CD4-positive, alpha-beta T cell treated with Interleukin-6 for 4 hours (primary cell): Measurements from ENCODE around the gene CIC.
A peak's percentile ranks its signal among the peaks of the same experiment; 100 is the strongest.

Source experiments
- DNase-seq: peaks from one replicate; pipeline ENCODE4 v3.0.0-alpha.2; 2020; ENCODE audit warnings: mixed read lengths

CIC gene

DNA sequence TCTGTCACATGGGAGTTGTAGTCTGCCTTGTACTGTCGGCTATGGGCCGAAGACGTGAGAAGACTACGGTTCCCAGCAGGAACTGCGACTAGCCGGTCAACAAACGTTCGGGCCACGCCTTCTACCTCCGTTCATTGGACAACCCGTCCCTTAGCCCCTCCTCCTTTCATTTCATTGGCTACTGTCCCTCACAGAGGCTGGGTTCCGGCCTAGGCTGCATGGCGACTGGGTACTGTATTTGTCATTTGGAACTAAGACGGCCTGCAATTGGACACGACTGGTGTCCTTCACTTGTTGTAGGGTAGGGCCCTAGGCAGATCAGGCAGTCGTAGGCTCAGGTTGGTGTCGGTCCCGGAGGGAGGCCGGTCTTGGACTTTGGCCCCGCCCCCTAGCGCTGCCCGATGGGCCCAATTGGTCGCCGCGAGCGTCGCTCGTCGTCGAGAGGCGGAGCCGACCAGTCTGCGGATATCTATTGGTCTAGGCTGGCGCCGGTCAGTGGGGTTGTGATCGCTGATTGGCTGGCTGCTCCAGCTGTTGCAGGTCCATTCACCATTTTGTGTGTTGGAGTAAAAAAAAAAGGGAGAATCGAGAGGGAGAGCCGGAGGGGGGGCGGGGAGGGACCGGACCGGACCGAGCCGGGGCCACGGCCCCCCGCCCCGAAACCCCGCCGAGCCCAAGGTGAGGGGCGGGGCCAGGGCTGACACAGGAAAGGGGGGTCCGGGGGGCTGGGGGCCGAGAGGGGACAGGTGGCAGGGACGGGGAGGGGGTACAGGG is at the start of gene CIC:
CIC (plus strand) TSS at position 549 of the 774 bp plus-strand sequence. CDS start 2,532 bp downstream, outside the sequence.
- peak; percentile 100 for DNase-seq

DNA sequence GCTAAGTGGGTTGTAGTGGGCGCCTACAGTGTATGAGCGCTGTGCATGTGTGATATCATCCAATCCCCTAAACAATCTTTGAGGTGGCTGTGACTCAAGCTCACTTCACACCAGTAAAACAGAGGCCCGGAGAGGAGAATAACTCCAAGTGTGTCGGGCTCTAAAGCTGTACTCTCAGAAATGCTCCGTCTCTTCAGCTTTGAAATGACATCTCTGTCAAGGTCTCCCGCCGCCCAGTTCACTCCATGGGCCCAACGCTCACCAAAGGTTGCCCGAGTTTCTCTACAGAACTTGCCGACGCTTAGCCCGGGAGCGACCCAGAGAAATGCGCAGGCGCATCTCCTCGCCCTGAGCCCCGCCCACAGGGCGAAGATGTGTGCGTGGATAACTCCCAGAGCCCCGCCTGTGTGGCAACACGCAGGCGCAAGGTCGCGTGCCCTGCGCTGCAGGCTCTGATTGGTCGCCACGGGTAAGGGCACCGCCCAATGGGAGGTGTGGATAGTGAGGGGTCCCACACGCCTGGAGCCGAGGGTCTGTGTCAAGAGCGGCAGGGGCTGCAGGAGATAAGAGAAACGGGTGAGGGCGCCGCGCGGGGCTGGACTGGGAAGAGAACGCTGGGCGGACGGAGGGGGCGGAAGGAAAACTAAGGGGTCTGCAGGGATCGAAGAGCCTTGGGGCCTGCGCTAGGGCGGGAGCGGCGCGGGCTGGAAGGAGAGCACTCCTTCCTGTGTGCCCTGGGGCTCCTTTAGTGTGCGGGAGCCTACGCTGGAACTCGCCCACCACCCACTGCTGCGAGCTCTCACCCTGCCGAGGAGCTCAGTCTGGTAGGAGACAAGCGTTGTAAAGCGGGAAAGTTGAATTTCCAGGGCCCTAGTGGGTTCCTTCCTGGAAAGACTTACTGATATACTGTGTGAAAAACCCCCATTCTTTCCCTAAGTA is 49.0 kb upstream of the CIC start, which contains the start of gene ZNF526:
ZNF526 (plus strand) TSS at position 501 of the 939 bp plus-strand sequence. CDS start 4,092 bp downstream, outside the sequence.
- DNase-seq, result peak; percentile 98

DNA sequence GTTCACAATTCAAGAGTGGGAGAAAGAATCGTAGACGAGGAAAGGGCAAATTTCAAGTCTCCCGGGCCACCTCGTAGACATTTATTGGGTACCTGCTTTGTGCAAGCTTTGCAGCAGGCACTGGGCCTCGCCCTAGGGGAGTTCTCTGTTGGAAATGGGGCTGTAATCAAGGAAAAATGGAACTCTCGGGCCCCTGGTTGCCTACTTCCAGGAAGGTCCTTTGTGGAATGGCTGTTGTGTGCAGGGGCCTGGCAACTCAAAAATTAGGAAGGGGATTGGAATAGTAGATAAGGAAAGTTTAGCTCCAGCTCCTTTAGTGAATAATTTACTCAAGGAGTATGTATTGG is 48.3 kb upstream of the CIC start:
- DNase-seq, result no peak

DNA sequence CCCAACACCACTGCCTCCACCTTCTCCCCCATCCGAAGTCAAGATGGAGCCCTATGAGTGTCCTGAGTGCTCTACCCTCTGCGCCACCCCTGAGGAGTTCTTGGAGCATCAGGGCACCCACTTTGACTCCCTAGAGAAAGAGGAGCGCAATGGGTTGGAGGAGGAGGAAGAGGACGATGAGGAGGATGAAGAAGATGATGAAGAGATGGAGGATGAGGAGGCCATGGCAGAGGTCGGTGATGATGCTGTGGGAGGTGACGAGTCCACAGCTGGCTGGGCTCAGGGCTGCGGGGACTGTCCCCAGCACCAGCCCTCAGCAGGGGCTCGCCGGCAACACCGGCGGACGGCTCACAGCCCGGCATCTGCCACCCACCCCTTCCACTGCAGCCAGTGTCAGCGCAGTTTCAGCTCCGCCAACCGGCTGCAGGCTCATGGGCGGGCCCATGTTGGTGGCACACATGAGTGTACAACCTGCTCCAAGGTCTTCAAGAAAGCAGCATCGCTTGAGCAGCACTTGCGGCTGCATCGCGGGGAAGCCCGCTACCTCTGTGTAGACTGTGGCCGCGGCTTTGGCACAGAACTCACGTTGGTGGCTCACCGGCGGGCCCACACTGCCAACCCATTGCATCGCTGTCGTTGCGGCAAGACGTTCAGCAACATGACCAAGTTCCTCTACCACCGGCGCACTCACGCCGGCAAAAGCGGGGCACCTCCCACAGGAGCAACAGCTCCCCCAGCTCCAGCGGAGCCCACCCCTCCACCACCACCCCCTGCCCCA is 43.9 kb upstream of the CIC start:
- DNase-seq, result no peak

DNA sequence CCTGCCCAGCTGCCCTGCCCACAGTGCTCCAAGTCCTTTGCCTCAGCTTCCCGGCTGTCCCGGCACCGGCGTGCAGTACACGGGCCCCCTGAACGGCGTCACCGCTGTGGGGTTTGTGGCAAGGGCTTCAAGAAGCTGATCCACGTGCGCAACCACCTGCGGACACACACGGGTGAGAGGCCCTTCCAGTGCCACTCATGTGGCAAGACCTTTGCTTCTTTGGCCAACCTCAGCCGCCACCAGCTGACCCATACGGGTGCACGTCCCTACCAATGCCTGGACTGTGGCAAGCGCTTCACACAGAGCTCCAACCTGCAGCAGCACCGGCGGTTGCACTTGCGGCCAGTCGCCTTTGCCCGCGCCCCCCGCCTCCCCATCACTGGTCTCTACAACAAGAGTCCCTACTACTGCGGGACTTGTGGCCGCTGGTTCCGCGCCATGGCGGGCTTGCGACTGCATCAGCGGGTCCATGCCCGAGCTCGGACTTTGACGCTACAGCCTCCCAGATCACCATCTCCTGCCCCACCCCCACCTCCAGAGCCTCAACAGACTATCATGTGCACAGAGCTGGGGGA is 43.2 kb upstream of the CIC start:
- no peak for DNase-seq

DNA sequence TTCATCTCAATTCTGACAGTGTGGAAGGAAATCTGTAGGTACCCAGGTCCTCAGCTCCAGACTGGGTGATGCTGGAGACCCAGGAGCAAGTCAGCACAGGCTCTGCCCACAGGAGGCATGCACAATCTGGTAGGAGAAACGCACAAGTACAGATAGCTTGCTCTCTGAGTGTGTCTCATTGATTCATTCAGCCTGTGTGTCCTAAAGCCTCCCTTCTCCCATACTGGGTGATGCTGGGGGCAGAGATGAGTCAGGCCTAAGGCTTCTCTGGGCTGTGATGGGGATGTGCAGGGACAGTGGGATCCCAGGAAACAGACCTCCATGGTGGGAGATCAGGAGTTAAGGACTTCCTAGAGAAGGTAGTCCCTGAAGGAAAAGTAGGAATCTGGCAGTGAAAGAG is 42.2 kb upstream of the CIC start:
- DNase-seq, result no peak

DNA sequence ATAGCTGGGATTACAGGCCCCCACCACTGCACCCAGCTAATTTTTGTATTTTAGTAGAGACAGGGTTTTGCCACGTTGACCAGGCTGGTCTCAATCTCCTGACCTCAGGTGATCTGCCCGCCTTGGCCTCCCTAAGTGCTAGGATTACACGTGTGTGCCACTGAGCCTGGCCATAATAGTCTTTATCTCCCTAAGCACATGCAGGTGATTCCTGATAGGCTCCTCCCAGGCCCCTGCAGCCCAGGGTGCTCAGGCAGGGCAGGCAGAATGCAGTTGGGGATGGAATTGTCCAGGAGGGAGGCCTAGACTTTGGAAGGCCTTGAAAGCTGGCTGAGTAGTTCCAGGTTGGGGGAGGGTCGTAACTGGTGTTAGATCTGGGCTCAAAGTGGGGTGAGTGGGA is 40.4 kb upstream of the CIC start:
- no peak for DNase-seq

DNA sequence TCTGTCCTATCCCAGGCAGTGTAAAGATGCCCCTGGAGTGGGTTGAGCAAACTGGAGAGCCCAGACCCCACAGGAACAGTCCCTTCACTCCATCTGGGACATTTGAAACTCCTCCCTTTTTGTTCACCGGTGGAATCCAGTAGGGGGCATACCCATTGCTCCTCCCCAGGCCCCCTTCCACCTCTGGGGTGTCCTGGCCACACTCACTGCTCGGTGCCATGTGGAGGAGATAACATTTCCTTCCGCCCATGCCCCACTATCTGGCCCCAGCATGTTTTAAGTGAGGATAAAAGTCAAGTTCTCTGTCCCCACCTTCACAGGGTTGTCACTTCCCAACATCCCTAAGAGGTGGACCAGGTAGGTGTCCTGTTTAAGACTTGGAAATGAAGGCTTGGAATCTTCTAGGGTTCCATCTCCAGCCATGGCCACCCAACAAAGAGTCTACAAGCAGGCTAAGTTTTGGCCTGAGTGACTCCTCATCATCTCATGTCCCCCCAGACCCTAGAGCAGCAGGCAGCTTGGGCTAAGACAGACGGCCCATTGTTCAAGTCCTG is 39.7 kb upstream of the CIC start:
- DNase-seq, result no peak

DNA sequence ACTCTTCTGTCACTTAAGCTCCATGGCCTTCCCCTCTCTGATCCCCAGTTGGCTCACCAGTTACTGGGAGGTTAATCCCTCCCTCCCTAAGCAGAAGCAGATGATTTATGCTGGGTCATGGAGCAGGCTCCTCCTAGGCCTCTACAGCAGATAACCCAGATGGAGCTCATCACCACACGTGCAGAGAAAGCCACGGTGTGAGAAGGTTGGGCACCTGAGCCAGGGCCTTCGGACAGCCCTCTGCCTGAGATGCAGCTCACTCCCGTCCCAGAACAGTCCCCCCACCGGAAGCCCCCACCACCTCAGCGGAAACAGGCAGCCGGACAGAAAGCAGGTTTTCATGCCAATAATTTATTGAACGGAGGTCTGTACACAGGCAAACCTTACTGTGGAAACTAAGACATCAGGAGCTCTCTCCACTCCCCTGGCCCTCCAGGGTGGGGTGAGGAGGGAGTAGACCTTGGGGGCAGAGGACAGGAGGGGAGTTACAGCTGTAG is 39.1 kb upstream of the CIC start:
- no peak for DNase-seq

DNA sequence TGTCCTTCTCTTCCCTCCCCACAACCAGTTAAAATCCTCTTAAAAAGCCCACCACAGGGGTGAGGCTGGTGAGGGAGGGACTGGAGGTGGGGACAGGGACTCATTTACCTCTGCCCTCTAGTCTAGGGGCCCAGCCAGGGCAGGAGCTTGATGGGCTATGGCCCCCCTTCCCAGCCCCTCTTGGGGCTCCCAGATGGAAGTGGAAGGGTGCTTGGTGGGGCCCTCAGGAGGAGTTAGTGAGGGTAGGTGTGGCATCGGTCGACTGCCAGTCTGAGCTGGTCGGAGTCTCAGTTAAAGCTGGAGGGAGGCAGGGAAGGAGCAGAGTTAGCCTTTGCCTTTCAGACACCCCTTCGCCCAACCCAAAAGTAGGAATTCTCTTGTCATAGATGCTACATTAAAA is 38.5 kb upstream of the CIC start:
- no peak for DNase-seq

DNA sequence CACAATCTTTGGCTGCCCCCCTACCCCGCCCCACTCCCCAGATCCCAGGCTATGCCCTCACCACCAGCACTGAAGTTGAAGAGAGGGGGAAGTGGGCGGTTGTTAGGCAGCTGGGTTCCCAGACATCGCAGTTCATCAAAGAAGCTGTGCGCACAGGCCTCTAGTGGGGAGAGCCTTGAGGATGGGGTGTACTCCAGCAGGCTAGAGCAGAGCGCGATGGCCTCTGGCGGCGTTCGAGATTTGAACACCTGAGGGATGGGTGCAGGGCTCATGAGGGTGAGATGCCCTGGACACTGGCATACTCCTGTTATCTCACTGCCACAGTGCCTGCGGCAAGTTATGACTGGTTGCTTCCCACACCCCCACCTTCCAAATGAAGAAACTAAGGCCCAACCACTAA is 36.6 kb upstream of the CIC start:
- DNase-seq, result no peak

DNA sequence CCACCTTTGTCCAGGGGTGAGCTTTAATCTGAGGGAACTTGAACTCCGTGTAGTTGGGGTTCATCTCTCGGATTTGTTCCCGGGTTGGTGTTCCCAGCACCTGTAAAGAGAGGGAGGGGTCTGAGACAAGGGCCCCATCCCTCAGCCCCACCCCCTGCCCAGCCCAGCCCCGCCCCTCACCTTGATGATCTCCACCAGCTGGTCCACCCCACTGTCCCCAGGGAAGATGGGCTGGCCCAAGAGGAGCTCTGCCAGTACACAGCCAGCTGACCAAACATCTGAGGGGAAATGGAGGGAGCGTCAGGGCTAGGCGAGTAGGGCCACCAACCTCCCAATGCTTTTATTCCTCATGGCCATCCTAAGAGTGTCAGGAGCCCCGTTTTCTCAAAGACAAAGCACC is 35.9 kb upstream of the CIC start:
- no peak for DNase-seq

DNA sequence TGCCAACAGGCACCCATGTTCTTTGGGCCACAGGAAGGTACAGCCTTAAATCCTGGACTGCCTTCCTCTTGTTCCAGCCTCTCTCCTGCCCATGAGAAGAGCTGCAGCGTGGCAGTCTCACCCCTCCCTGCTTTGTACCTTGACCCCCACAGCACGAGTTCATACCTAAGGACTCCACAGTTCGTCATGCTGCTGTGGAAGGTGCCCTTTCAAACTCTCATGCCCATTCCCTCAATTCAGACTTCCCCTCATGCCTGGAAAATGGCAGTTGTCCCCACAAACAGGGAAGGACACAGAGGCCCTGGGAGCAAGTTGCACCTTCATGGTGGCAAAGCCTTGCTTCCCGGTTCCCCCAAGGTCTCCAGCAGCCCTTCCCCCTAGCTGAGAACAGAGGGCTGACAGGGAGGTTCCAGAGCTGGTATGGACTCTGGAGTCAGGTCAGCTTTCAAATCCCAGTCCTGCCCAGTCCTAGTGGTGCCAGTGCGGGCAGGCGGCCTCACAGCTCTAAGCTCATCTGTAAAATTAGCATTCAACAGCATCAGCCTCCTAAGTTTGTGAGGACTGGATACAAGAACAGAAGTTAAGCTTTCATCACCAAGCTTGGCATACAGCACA is 35.3 kb upstream of the CIC start:
- DNase-seq, result no peak

DNA sequence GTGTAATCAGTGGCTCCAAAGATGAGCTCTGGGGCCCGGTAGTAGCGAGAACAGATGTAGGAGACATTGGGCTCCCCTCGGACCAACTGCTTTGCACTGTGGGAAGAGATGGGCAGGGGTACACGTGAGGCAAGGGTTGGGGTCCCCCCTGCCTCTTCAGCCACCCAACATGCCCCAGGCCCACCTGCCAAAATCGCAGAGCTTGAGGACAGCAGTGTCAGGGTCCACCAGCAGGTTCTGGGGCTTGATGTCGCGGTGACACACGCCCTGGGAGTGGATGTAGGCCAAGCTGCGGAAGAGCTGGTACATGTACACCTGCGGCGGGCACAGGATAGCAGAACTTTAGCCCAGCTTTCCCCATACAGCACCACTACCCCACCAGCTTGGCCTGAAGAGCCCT is 34.7 kb upstream of the CIC start:
- no peak for DNase-seq

DNA sequence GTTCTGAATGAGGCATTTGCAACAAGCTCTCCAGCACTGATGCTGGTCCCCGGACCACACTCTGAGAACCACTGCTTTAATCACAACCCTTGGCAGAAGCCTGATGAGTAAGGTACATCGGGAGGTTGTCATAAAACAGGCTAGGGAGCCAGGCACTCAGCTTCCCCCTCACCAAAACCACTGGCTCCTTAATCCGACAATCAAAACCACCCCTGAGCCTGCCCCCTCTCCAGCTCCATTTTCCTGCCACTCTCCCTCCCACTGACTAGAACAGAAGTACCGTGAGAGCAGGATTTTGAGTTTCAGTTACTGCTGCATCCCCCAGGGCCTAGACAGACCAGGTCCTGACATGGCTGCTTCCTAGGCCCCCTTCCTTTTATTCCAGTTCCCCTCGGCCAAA is 33.9 kb upstream of the CIC start:
- DNase-seq, result no peak

DNA sequence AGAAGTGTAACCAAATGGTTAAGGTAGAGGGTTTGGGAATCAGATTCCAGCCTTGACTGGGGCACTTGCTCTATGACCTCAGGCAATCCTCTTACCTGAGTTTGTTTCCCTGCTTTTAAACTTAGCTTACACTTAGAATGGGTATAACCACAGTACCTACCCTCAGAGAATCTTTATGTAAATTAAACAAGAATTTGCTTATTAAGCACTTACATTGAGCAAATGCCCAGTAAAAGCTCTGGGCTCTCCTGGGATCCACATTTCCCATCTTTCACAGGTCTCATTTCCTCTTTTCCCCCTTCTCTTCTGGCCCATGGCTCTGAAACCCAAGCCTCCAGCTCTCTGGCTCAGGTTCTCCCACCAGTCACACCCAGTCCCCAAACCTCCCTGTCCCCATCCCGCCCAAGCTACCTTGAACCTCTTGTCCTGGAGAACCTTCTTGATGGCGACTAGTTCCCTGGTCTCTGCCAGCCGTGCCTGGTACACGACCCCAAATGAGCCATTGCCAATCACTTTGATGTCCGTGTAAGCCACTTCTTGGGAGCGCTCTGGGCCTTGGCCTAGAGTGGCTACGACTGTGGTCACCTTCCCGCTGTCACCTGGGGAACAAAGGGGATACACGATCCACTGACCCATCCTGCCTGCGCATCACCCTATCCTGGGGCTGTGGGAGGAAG is 29.4 kb upstream of the CIC start:
- no peak for DNase-seq

DNA sequence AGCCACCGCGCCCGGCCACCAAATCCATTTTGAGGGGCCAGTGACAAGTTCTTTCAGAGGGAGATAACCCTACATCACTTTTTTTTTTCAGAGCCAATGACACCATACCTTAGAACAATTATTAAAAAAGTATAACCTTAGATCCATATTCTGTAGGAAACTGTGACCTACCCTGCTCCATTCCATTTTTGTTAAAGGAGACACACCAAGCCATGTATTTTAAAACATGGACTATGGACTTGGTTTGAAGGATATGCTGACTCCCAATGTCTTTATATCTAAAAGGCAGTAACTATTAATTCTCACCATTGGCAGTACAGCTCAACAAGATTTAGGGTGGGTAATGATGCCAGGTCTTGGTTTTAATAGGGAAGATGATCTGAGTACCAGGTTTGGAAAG is 27.8 kb upstream of the CIC start:
- no peak for DNase-seq

DNA sequence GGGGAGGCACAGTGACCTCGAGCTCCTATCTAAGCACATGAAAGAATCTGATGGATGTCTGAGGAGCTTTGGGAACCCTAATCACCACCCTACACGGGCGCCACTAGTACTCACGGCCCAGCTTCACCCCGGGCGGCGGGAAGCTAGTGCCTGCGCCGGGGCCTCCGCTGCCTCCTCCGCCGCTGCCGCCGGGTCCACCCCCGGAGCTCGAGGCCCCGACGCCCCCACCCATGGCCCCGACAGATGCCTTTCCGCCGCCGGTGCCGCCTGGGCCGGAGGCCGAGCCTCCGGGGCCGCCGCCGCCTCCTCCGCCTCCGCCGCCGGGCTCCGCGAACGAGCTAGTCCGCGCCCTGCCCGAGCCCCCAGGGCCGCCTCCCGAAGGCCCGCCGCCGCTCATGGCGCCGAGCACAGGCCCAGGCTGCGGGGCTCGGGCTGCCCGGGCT is 27.0 kb upstream of the CIC start:
- peak; percentile 36 for DNase-seq

DNA sequence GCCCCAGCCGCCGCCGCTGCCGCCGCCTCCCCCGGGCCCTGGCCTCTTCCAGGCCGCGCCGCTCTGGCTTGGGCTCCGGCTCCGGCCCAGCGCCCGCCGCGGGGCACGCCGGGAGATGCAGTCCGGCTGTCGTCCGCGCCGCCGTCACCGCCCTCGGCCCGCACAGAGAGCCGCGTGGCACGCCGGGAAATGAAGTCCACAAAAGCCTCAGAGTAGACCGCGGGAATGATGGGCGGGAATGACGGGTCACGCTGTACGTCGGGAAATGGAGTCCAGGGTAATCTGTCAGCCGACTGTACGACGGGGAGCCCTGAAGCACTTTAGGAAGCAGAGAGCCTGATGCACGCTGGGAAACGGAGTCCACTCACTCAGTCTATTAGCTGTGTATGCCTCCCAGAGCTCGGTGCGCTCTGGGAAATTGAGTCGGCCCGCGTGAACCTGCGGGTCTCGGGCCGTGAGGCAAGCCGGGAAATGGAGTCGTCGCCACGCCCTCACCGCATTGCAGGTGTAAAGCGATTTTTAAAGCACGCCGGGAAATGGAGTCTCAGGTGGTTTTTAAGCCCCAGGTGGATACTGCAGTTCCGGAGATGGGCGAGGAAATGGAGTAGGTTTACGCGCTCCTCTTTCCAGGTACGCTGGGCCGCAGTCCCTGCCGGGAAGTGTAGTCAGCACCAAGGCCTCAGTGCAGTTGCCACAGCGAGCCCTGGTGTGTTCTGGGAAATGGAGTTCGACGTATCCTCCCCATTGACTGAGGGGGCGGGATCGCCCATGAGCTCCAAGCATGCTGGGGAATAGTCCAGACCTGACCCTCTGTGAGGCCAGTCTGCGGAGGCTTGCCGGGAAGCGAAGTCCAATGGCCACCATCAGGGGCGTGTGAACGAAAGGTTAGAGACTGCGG is 26.3 kb upstream of the CIC start, which contains the start of gene GSK3A:
GSK3A (minus strand) TSS at position 91 of the 898 bp plus-strand sequence. CDS start 137 bp downstream, outside the sequence.
- DNase-seq, result peak; percentile 96
